Stimulated activated CD8-positive, alpha-beta memory T cell treated with anti-CD3 and anti-CD28 coated beads, Interleukin-4, amount 100 ng/mL, for 24 hours (primary cell): Measurements from ENCODE around the gene ABHD6.
"Not testable (repeated sequence)": the region's sequence is repeated elsewhere in the genome, so short reads cannot be mapped to it uniquely, and the experiment has no call there.

Source experiments
- DNase-seq: peaks from one replicate; pipeline ENCODE4 v3.0.0-alpha.2; 2020; ENCODE audit warnings: low read depth

The ABHD6 gene

DNA sequence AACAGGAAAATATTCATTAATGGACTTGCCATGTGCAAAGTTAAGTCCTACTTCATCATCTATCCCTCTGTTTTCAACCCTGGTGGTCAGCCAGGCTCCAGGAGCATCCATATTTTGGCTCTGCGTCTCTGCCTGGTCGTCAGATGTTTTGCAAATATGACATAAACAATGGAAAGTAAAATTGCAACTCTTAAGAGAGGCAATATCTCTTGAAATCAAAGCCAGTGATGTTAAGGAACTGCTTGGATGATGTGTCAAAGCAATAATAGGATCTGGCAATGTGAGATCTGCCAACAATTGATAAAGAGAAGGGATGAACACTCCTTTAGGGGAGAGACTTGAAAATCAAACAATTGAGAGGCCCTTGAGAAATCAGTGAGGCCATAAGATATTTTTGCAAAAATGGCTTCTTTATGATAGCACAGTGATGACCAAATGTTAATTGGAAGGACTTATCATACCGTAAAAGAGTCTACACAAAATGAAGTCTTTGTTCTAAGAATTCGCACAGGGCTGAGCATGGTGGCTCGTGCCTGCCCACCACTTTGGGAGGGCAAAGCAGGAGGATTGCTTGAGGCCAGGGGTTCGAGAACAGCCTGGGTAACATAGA lies 6.5 kb downstream of the ABHD6 start:
- DNase-seq, result no peak

DNA sequence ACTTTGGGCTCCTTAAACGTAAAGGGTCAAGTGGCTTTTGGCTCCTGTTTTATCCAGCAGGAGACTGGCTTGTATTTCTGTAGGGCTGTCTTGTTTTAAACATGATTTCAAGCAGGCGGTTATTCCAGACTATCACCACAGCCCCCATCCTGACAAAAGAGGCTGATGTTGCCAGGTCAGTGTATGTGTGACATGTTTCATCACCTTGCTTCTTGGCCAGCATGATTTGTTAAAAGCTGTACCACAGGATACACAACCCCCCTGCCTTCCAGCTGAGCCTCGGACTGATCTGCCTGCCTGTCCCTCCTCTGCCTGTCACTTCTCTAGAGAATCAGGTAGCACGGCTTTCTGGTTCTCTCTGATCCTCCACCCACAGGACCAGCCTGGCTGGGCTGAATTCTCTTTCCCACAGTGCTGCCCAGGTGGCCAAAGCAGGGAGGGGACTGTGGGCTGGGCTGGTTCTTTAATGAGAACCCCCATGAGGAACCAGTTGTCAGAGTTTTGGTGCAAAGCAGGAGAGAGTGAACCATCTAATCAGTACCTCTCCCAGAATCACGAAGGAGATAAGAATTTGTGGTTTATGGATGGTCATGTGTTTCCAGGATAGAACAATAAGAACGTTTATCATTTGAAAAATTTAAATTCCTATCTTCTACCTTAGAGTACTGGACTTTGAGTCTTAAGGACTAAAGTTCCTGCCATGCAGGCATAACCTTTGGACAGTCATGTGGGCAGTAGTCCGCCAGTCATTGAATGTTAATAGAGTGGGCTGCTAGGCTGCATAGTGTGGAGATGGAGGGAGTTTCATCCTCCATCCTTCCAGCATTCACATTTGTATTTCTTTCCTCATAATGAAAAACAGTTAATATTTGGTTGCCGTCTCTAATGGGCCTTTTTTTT lies 8.8 kb downstream of the ABHD6 start:
- DNase-seq, result no peak

DNA sequence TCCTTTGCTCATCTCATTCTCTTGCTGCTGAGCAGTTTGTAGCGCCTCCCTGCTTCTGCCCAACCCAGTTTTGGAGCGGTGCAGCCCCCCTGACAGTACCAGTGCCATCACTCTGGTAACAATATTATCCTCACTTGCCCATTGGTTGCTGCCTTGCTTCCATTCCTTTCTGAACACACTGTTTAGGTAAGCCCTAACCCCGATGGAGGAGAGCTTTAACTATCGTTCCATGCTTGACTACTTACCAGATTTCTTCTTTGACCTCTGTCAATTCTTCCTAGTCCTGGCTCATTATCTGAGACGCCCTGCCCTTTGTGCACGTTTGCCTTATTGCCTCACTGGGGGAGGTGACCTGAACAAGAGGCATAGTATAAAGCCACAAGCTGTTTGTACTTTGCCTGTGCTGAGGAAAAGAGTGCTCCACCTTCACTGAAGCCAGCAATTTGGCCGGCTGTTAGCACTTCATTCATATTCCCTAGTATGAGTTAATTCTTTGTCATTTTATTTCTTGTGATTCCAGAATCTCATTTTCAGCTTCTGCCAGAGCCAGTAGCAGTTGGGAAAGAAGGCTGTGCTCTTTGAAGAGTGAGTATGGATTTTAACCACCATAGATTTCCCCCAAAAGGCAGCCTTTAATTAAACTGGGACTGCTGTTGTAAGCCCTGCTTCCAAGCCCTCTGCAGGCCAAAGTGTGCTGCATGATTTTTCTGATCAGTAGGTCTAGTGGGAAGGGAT lies 11.9 kb downstream of the ABHD6 start:
- DNase-seq, result no peak

DNA sequence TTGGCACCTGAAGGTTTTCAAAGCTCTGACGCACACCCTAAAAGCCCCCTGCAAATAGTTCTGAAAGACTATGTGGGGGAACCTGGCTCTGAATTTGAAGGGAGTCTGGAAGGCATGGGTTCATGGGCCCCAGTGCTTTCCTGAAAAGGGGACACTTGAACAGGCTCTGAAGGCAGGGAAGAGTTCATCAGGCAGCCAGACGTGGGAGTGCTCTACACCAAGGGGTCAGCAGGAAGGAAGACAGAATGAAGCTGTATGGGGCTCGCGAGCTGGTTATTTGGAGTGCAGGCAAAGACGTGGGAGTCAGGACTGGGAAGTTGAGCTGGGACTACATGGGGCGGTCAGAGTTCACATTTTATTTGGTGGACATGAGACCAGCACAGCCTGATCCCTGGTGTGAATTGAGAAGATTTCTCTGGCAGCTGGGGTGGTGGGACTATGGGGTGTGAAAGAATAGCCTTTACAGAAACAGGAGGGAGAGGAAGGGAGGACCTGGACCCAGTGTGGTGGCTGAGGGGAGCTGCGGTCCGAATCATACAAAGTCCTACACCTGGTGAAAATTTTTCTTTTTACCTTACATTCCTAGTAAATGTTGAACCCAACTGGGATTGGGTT lies 12.6 kb downstream of the ABHD6 start:
- no peak for DNase-seq

DNA sequence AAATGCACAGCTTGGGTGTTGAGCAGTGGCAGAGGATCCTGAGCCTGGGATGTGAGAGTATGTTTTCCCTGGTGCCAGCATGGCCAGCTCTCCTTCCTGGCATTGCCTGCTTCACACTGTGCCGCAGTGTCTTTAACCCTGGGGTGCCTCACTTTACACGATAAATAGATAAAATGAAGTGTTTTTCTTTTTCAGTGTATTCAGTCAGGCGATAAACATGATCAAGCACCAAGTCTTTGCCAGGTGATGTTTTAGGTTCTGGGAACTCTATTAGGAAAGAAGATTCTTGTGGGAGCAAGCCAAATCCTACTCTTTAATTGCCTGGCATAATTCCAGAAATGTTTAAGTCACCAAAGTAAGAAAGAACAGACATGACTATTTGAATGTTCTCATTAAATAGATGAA lies 14.0 kb downstream of the ABHD6 start:
- no peak for DNase-seq

DNA sequence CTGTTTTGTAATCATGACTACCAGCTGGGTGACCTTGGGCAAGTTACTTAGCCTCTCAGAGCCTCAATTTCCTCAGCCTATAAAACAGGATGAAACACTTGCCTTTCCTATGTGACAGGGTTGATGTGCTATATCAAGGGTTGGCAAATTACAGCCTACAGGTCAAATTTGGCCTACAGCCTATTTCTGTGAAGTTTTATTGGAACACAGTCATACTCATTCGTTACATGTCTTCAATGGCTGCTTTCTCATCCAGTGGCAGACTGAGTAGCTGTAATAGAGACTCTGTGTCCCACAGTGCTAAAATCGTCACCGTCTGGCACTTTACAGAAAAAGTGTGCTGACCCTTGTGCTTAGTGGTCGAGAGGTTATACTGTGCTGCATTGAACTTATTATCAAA lies 16.6 kb downstream of the ABHD6 start:
- no peak for DNase-seq

DNA sequence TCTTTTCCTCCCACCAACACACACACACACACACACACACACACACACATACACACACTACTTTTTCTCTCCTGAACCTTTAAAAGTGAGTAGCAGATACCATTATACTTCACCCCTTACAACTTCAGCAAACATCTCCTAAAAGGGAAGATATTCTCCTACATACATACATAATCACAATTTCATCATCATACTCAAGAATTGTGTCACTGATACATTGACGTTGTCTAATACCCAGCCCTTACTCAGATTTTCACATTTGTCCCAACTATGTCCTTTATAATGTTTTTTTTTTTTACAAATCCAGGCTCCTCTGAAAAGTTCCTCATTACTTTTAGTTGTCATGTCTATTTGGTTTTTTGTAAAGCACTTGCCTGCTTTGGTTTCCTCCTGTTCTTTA lies 18.5 kb downstream of the ABHD6 start:
- no peak for DNase-seq

DNA sequence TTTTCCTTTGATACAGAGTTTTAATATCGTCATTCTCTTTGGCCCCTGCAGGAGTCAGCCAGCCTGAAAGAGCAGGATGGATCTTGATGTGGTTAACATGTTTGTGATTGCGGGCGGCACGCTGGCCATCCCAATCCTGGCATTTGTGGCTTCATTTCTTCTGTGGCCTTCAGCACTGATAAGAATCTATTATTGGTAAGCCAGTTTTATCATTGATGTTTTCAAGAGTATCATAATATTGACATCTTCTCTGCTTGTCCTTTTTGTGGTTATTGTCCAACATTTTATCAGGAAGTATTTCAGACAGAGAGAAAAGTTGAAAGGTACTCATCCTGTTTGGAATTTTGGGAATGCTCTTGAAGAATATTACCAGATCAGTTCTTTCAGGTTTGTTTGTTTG lies 18.9 kb downstream of the ABHD6 start:
- no peak for DNase-seq

DNA sequence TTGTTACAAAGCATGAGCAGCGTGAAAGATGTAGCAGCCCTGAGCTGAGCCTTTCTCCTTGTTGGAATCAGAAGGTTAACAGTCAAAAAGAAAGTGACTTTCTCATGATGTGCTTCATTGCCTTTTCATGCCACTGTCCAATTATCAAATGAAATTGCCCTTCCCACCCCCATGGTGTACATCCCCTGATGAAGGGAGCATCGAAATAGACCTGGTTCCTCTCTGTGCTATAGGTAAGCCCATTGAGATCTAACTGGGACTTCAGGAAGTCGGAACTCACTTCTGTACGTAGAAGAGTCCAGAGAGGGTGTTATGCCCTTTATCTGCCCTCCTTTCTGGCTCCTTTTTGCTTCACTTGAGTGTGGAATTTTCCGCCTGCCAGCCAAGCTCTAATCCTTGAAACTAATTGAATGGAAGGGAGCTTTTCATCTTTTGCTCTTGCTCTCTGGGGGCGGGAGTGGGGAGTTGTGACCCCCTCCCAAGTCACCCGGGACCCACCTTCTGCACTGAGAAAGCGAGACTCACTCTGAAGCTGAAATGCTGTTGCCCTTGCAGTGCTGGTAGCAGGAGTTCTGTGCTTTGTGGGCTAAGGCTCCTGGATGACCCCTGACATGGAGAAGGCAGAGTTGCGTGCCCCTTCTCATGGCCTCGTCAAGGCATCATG lies 20.9 kb downstream of the ABHD6 start:
- no peak for DNase-seq

DNA sequence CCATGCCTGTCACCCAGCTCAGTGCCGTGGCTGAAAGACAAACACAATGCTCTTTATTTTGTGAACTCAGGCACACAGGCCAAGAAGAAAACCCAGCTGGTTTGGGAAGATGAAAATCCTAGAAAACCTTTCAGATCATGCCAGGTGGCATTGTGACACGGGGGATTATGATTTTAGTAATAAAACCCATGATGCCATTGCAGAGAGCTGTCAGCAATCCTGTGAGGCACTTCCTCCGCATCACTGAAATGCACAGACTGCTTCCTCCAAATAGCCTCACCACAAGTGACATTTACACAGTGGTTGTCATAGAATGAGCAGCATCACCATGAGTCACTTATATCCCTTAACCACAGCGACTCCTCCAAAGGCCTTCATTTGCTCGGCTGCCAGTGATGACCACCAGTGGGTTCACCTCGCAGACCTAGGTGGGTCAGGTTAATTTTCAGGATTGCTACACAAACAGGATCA lies 22.7 kb downstream of the ABHD6 start:
- DNase-seq, result no peak

DNA sequence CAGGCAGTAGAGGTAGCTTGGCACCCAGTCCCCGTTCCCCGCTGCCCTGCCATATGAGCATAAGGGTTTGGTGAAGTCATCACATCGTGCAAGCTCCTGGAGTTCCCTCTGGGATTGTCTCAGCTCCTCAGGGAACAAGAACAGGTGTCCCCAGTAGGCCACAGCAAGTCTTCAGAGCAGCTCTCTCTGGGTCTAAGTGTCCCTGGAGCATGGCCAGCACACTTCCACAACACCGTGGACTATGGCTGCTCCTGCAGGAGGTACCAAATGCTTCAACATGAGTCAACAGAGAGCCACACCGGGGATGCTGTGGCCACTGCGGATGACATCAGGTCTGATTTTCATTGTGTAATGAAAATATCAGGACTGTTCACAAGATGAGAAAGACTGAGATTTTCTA lies 23.1 kb downstream of the ABHD6 start:
- no peak for DNase-seq

DNA sequence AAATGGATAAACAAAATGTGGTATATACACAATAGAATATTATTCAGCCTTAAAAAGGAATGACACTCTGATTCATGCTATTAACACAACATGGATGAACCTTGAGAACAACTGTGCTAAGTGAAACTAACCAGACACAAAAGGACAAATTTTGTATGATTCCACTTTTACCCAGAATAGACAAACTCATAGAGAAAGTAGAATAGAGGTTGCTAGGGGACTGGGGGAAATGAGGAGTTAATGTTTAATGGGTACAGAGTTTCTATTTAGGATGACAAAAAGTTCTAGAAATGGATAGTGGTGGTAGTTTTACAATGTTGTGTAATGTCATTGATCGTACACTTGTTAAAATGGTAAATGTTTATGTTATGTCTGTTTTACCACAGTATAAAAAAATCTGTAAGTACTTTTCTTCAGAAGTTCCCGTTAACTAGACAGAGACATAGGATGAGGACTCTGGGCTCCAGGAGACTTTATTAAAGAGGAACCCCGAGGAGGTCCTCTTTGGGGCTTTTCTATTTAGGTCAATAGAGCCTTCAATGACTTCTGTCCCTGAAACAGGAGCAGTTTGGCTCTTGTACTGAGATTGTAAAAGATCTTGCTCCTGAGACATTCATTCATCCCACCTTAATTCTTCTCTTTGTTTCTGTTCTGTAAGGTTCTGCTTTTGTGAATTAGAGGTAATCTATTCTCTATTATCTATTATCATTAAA lies 24.5 kb downstream of the ABHD6 start:
- DNase-seq, result no peak

DNA sequence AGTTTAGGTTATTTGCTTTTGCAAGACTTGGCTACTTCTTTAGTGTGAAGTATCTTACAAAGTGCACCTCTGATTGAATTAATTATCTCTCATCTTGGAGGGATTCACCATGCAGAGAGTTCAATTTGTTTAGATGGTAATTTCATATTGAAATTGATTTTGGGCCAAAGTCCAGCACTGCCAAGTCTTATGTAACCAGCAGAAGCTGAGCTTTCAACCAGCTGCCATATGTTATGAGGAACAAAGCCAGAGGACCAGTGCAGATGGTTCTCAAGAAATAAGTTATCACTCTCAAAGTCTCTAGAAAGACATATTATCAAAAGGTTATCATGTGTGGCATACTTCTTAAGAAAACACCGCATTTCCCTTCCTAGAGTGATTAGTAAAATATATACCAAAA lies 29.0 kb downstream of the ABHD6 start:
- no peak for DNase-seq

DNA sequence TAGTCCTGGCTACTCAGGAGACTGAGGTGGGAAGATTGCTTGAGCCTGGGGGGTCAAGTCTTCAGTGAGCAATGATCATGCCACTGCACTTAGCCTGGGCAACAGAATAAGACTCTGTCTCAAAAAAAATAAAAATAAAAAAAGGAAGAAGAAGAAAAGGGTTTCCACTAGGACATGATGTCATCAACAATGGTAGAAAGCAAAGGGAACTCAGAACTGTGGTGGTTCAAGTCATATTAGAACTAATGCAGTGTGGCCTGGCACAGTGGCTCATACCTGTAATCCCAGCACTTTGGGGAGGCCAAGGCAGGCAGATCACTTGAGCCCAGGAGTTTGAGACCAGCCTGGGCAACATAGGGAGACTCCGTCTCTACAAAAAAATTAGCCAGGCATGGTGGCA lies 30.0 kb downstream of the ABHD6 start:
- not testable (repeated sequence) for DNase-seq

DNA sequence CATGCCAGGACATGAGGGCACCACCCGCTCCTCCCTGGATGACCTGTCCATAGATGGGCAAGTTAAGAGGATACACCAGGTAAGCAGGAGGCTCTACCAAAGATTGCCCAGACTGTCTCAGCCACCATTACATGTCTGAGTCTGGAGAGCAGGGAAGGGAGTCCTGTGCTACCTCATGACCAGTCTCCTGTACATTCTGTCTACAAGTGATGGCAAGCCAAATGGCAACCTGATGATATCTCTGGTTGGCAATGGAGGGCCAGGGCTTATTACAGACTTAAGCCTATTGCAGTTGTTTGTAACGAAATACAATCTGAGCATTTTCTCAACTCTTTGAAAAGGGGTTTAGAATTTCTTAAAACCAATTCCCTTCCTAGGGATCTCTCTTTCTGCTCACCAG lies 31.8 kb downstream of the ABHD6 start:
- no peak for DNase-seq

DNA sequence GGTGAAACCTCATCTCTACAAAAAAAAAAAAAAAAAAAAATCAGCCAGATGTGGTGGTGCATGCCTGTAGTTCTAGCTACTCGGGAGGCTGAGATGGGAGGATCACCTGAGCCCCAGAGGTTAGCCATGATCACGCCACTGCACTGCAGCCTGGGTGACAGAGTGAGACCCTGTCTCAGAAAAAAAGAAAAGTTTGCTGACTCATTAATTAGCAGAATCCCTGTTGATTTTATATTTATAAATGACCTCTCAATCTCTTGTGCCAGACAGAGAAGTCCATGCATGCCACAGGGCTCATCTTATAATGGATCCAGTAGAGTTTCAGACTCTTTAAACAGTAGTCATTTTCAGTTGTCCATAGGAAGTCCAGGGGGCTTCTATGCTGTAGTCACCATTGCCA lies 32.9 kb downstream of the ABHD6 start:
- DNase-seq, result no peak

DNA sequence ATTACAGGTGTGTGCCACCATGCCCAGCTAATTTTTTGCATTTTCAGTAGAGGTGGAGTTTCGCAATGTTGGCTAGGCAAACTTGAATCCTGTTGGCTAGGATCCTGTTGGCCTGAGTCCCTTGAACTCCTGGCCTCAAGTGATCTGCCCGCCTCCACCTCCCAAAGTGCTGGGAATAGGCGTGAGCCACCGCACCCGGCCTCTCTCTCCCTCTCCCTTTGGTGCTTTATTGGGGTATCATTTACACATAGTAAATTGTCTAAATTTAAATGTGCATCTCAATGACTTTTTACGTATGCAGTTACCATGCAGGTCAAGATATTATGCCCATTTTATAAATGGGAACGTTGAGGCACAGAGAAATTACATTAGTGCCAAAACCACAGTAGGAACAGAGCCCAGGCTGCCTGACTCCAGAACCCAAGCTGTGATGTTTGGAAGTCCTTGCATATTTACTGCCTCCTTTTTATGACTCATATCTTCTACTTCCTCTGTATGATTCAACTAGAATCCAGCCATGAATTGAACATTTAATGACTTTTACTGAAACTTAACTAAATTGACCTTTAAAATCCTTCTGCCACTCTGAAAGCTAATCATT lies 34.4 kb downstream of the ABHD6 start:
- DNase-seq, result no peak

DNA sequence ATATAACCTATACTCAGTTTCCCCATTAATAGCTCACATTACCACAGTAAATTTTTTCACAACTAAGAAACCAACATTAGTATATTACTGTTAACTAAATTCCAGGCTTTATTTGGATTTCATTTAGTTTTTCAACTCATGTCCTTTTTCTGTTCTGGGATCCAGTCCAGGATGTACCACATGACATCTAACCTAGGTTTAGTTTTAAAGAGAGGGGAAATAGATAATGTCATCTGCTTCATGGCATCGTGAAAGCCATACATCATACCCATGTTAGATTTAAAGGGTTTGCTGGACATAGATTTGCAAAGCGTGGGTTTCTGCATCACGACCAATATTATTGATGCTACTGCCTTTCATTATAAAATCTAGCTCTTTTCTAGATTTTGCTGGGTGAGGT lies 35.3 kb downstream of the ABHD6 start:
- no peak for DNase-seq

DNA sequence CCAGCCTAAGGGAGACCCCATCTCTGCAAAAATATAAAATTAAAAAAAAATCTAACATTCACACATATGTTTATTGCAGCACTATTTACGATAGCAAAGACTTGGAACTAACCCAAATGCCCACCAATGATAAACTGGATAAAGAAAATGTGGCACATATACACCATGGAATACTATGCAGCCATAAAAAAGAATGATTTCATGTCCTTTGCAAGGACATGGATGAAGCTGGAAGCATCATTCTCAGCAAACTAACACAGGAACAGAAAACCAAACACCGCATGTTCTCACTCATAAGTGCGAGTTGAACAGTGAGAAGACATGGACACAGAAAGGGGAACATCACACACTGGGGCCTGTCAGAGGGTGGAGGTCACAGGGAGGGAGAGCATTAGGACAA lies 35.8 kb downstream of the ABHD6 start:
- DNase-seq, result not testable (repeated sequence)

DNA sequence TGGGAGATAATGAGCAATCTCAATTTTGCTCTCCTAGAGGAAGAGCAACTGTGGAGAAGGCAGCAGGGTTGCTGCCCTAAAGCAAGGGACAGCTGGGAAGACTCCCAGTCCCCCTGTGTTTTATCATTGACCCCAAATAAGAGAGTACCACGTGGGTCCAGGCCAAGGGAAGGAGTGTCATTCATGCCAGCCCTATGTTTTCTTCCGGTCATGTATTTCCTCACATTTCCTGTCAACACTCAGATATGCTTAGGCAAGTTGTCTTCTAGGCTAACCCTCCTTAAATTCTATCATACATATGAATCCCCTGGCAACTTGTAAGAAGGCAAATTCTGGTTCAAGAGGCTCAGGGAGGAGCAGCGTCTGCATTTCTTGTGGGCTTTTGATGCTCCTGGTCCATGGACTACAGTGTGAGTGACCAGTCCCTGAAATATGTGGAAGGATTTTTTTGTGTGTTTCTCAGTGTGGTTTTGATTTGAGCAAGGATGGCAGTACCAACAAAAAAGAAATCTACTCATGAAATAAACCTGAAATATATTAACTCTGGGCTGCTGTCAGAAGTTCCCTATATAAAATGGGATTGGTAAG lies 36.5 kb downstream of the ABHD6 start:
- no peak for DNase-seq

DNA sequence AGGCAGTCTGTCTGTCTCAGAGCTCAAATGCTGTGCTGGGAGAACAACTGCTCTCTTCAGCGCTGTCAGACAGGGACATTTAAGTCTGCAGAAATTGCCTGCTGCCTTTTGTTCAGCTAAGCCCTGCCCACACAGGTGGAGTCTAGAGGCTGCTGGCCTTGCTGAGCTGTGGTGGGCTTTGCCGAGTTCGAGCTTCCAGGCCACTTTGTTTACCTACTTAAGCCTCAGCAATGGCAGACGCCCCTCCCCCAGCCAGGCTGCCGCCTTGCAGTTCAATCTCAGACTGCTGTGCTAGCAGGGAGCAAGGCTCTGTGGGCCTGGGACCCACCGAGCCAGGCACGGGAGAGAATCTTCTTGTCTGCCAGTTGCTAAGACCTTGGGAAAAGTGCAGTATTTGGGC lies 43.5 kb downstream of the ABHD6 start:
- DNase-seq, result no peak
